H1 (cell line): ENCODE measurements around the gene RASL10A. TPM values are rescaled to one million over a fixed set of nuclear protein-coding genes. Genes with fewer than 3 reads are reported as not detected.

Experiments
- USF2 ChIP-seq: IDR thresholded peaks from 2 replicates; pipeline ENCODE4 v1.6.1; 2011; ENCODE audit warnings: low read length, improper control_type of control experiment
- polyA plus RNA-seq, 7 experiments: library from polyadenylated mRNA; depleted of rRNA in 3 of 7; stranded (reverse) in 5 of 7; unstranded in 2 of 7; fragments of >200 nt in 5 of 7; fragments of 200-250 nt in 2 of 7; gene quantifications; 1 replicate in 5 of 7; 2 replicates in 1 of 7; 4 replicates in 1 of 7; pipeline versions ENCODE4 v1.2.1 to v1.2.3, GENCODE V29; 2011 to 2013; ENCODE audit warnings: missing spikeins in 2 of 7, mixed read lengths in 2 of 7
- total RNA-seq: library from RNA; stranded (reverse); fragmentation: NEBNext Ultra II Directional; extraction: Animal tissue kit (Norgen Biotek cat#: 25700); gene quantifications from 2 replicates; pipeline ENCODE4 v1.2.1, GENCODE V29; 2021

RASL10A gene
- total and polyA plus RNA-seq, 2 of the 8 experiments (the other 6 are each of a cell fraction or from before 2014, with no cell fraction given) = 1.1 to 1.5 TPM

GRCh38 chr22:29330753-29331152 lies 15.3 kb upstream of the RASL10A start (continued):
- TF ChIP-seq USF2 = no peak
- TF ChIP-seq, all 59 proteins: peak for 0
